ENCODE measurements around the gene FAIM2.

Gene FAIM2

GRCh38 chr12:49902399-49903350 lies 1.0 kb downstream of the FAIM2 start:
- DNase-seq (ENCODE audit: low read depth), result no peak
- H3K4me3 ChIP-seq (ENCODE audit: low read depth, low read length), result no peak overlapping the region
- TF ChIP-seq, protein P1, sequence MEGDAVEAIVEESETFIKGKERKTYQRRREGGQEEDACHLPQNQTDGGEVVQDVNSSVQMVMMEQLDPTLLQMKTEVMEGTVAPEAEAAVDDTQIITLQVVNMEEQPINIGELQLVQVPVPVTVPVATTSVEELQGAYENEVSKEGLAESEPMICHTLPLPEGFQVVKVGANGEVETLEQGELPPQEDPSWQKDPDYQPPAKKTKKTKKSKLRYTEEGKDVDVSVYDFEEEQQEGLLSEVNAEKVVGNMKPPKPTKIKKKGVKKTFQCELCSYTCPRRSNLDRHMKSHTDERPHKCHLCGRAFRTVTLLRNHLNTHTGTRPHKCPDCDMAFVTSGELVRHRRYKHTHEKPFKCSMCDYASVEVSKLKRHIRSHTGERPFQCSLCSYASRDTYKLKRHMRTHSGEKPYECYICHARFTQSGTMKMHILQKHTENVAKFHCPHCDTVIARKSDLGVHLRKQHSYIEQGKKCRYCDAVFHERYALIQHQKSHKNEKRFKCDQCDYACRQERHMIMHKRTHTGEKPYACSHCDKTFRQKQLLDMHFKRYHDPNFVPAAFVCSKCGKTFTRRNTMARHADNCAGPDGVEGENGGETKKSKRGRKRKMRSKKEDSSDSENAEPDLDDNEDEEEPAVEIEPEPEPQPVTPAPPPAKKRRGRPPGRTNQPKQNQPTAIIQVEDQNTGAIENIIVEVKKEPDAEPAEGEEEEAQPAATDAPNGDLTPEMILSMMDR (IDR thresholded peaks at IDR 0.05; ENCODE audit: insufficient read depth, low read depth, low read length, missing control alignments), result peak; percentile 14

- H3K4me3 ChIP-seq (ENCODE audit: low read depth, low read length), result no peak overlapping the region
- DNase-seq (ENCODE audit: low read depth), result no peak
- TF ChIP-seq, protein P1 (IDR thresholded peaks at IDR 0.05; ENCODE audit: insufficient read depth, low read depth, low read length, missing control alignments), result no peak
Observed at GRCh38 chr12:49901986-49902385, 1.7 kb downstream of the FAIM2 start.

- no peak overlapping the region for H3K4me3 ChIP-seq (ENCODE audit: low read depth, low read length)
- TF ChIP-seq, protein P1 (IDR thresholded peaks at IDR 0.05; ENCODE audit: insufficient read depth, low read depth, low read length, missing control alignments), result no peak
- DNase-seq (ENCODE audit: low read depth), result no peak
Observed at GRCh38 chr12:49901026-49901425, 2.7 kb downstream of the FAIM2 start.

- TF ChIP-seq, protein P1 (IDR thresholded peaks at IDR 0.05; ENCODE audit: insufficient read depth, low read depth, low read length, missing control alignments), result no peak
- H3K4me3 ChIP-seq (ENCODE audit: low read depth, low read length), result no peak overlapping the region
- no peak for DNase-seq (ENCODE audit: low read depth)
Observed at GRCh38 chr12:49900371-49900770, 3.3 kb downstream of the FAIM2 start.

DNA sequence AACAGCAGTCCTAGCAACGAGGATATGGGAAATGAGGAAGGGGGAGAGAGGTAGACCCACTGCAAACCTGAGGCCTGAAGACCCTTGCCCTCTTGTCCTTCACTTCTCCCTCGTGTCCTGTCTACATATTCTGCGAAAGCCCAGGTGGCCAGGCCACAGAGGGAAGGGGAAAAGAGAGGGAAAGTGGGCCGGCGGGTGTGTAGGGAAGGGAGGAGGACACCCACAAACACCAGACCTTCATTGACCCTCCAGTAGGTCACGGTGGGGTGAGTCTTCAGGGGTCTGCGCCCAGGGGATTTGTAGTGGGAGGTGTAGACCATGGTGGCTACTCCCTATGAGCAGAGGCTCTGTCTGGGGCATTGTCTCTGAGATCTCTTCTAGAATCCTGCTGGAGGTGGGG lies 3.8 kb downstream of the FAIM2 start:
- TF ChIP-seq, protein P1 (IDR thresholded peaks at IDR 0.05; ENCODE audit: insufficient read depth, low read depth, low read length, missing control alignments), result no peak
- H3K4me3 ChIP-seq (ENCODE audit: low read depth, low read length), result no peak overlapping the region
- no peak for DNase-seq (ENCODE audit: low read depth)

DNA sequence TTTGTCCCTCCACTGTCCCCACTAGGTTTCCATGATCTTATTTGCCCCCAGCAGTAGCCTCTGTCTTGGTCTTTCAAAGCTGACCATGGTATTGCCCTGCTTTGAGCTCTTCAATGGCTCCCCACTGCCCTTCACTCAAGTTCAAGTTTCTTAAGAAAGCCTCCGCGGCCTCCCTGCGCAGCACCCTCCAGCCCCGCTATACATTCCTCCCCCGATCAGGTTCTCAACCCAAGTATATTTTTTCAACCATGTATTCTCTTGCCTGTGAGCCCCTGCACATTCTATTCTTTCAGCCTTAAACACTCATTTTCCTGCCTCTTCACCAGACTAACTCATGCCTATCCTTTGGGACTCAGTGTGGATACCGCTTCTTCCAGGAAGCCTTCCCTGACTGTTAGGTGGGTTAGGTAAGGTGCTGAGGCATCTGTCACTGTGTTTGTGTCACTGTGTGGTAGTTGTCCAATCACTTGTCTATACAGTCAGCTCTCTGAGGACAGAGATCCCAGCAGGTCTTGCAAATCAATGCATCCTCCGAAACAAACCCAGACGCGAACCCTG lies 4.3 kb downstream of the FAIM2 start:
- H3K4me3 ChIP-seq (ENCODE audit: low read depth, low read length), result no peak overlapping the region
- TF ChIP-seq, protein P1 (IDR thresholded peaks at IDR 0.05; ENCODE audit: insufficient read depth, low read depth, low read length, missing control alignments), result no peak
- DNase-seq (ENCODE audit: low read depth), result no peak

Data from GM12865 (cell line).